Ovary (tissue), 9 donors: ENCODE results near the gene REV1. TPM values are rescaled to one million over a fixed set of nuclear protein-coding genes. Genes with fewer than 3 reads are reported as not detected.
"Not testable (repeated sequence)": the region's sequence is repeated elsewhere in the genome, so short reads cannot be mapped to it uniquely, and the experiment has no call there.

Experiments used
- DNase-seq, 5 donors: peaks; one replicate each; pipeline ENCODE4 v3.0.0-alpha.2; 2019 to 2020
- H3K27ac ChIP-seq, 2 donors: fragments of 200-600 bp; one replicate each; pipeline versions ENCODE4 v1.5.1 to v1.8.0; 2019 to 2022
- H3K27me3 ChIP-seq: fragments of 200-600 bp; one replicate; pipeline ENCODE4 v1.8.0; 2022
- H3K36me3 ChIP-seq: fragments of 200-600 bp; sonication (generic); one replicate; pipeline ENCODE4 v1.5.1; 2019
- H3K4me1 ChIP-seq: one replicate; pipeline ENCODE4 v1.8.1; 2013; ENCODE audit warnings: mild to moderate bottlenecking, moderate library complexity; ENCODE audit not compliant: insufficient read depth
- H3K4me3 ChIP-seq: fragments of 200-600 bp; sonication (generic); one replicate; pipeline ENCODE4 v1.5.1; 2017
- H3K9me3 ChIP-seq, 2 donors: fragments of 200-600 bp in 1 of 2; sonication (generic) in 1 of 2; one replicate each; pipeline versions ENCODE4 v1.5.1 to v1.8.1; 2013 to 2019; ENCODE audit warnings: mild to moderate bottlenecking in 1 of 2, moderate library complexity in 1 of 2
- CTCF ChIP-seq, 3 donors: fragments of 450-650 bp in 2 of 3; fragments of 200-600 bp in 1 of 3; IDR thresholded peaks; one replicate each; pipeline versions ENCODE4 v1.5.1 to v1.8.0; 2016 to 2022; ENCODE audit warnings: antibody characterized with exemption in 3 of 3, mild to moderate bottlenecking in 1 of 3
- EP300 ChIP-seq: sonication (generic); formaldehyde crosslinking; IDR thresholded peaks from one replicate; pipeline ENCODE4 v1.6.1; 2017; ENCODE audit warnings: antibody characterized with exemption
- POLR2A ChIP-seq: fragments of 450-650 bp; IDR thresholded peaks from one replicate; pipeline ENCODE4 v1.6.1; 2017; ENCODE audit warnings: antibody characterized with exemption, mild to moderate bottlenecking, moderate library complexity
- WGBS, 3 donors: extraction: QIAGEN DNeasy Blood & Tissue Kit in 1 of 3; methylation state at CpG; one replicate each; pipeline versions ENCODE4 v1.1.5 to v1.1.7; 2013 to 2017; 5-methylcytosine and 5-hydroxymethylcytosine counted together
- intact Hi-C, 4 donors: fragments of 100-400 bp; cut with DNase I; formaldehyde crosslinking; loops; one replicate each; pipeline versions ENCODE4 v1.11.0 to v1.15.1; 2022 to 2023
- polyA plus RNA-seq, 2 donors: library from polyadenylated mRNA; stranded (reverse); fragments of 200-250 nt in 1 of 2; fragments of 350-450 nt in 1 of 2; fragmentation: Illumina TruSeq in 1 of 2; extraction: RNeasy Lipid Tissue Mini Kit (QIAGEN cat#74804) in 1 of 2; gene quantifications; one replicate each; pipeline ENCODE4 v1.2.3, GENCODE V29; 2013 to 2014
- total RNA-seq, 7 donors: library from RNA; depleted of rRNA in 2 of 7; stranded (reverse); fragments of >200 nt in 2 of 7; fragmentation: NEBNext Ultra II Directional in 3 of 7; extraction: Animal tissue kit (Norgen Biotek cat#: 25700) in 3 of 7; gene quantifications; one replicate each; pipeline versions ENCODE4 v1.1.0 to v1.2.4, GENCODE V29; 2016 to 2023
- donor health status: DM: no; HTN: no; CAD: no; lungs with moderate emphysema.
- donor health status: DM: no; HTN: no; CAD: no.
- donor health status: Bipolar disorder and iron deficiency.
- donor health status: DM: yes; HTN: yes; CAD: no.
- donor health status: DM: no; HTN: no; CAD: no.
- donor health status: DM: yes; HTN: yes; CAD: no.

REV1 gene
- total and polyA plus RNA-seq, 9 donors = 25.4 to 63.3 (median 43.6) TPM

GRCh38 chr2:99470957-99471356 lies 18.9 kb downstream of the REV1 start:
- TF ChIP-seq EP300 (no peak), CTCF (IDR thresholded peaks at IDR 0.05) (no peak), POLR2A (no peak)
- no peaks in the 10 kb centered on the region for H3K36me3 ChIP-seq
- H3K9me3 ChIP-seq = no peaks in the 10 kb centered on the region
- H3K27ac ChIP-seq = no peak overlapping the region
- peaks cover 12% of the 10 kb centered on the region for H3K4me1 ChIP-seq
- intact Hi-C loops = no loop called here
- H3K4me3 ChIP-seq = no peak overlapping the region
- no peaks in the 10 kb centered on the region for H3K27me3 ChIP-seq
- no peak for DNase-seq

- H3K27me3 ChIP-seq, H3K4me3 ChIP-seq, DNase-seq, H3K27ac ChIP-seq, H3K4me1 ChIP-seq, H3K36me3 ChIP-seq, H3K9me3 ChIP-seq, intact Hi-C loops: not testable (repeated sequence)
- WGBS, 3 donors = 97% methylated on average over 8 of the region's 8 CpGs
Measured at GRCh38 chr2:99470459-99470858, 19.4 kb downstream of the REV1 start.

- TF ChIP-seq POLR2A (no peak), EP300 (no peak), CTCF (IDR thresholded peaks at IDR 0.05) (no peak)
- DNase-seq = no peak
- Histone ChIP-seq H3K4me3 (no peak overlapping the region), H3K27me3 (no peaks in the 10 kb centered on the region), H3K9me3 (no peaks in the 10 kb centered on the region), H3K36me3 (no peaks in the 10 kb centered on the region), H3K27ac (no peak overlapping the region), H3K4me1 (peaks cover 5% of the 10 kb centered on the region)
- intact Hi-C loops = no loop called here
- WGBS, 3 donors = 96 to 100% (median 97%) methylated on average over 1 of the region's 1 CpG
Measured at GRCh38 chr2:99469394-99469793, 20.4 kb downstream of the REV1 start.

DNA sequence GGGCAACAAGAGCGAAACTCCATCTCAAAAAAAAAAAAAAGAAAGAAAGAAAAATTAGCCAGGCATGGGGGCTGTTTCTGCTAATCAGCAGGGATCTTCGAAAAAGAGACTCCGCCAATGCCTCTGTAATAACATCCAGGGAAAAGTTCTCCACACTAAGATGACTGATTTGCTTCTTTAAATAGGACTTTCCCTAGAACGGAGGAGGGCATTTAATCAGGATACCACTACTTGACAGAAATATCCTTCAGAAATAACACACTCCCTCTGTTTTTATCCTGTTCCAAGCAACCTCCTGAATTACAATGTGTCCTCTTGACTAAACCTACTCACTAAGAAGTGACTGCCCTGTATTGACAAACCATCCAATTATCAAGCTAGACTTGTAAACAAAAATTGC lies 21.7 kb downstream of the REV1 start:
- H3K36me3 ChIP-seq = no peaks in the 10 kb centered on the region
- WGBS, 3 donors = 57 to 68% (median 63%) methylated on average over 4 of the region's 4 CpGs
- no peaks in the 10 kb centered on the region for H3K27me3 ChIP-seq
- no peak overlapping the region for H3K4me3 ChIP-seq
- H3K9me3 ChIP-seq = no peaks in the 10 kb centered on the region
- peaks cover 5% of the 10 kb centered on the region for H3K4me1 ChIP-seq
- H3K27ac ChIP-seq = no peak overlapping the region
- DNase-seq = no peak
- TF ChIP-seq CTCF (IDR thresholded peaks at IDR 0.05) = no peak
- no peak for TF ChIP-seq POLR2A
- no peak for TF ChIP-seq EP300
- intact Hi-C loops = no loop called here

GRCh38 chr2:99467390-99467789 lies 22.4 kb downstream of the REV1 start:
- no peak overlapping the region for H3K27ac ChIP-seq
- TF ChIP-seq EP300 (no peak), CTCF (IDR thresholded peaks at IDR 0.05) (no peak), POLR2A (no peak)
- H3K4me1 ChIP-seq = peaks cover 3% of the 10 kb centered on the region
- no peak for DNase-seq
- H3K9me3 ChIP-seq = no peaks in the 10 kb centered on the region
- intact Hi-C loops = no loop called here
- WGBS, 3 donors = 98 to 99% (median 99%) methylated on average over 3 of the region's 3 CpGs
- no peaks in the 10 kb centered on the region for H3K36me3 ChIP-seq
- H3K4me3 ChIP-seq = no peak overlapping the region
- no peaks in the 10 kb centered on the region for H3K27me3 ChIP-seq
